ENCODE data around the gene MSL1.

The MSL1 gene

DNA sequence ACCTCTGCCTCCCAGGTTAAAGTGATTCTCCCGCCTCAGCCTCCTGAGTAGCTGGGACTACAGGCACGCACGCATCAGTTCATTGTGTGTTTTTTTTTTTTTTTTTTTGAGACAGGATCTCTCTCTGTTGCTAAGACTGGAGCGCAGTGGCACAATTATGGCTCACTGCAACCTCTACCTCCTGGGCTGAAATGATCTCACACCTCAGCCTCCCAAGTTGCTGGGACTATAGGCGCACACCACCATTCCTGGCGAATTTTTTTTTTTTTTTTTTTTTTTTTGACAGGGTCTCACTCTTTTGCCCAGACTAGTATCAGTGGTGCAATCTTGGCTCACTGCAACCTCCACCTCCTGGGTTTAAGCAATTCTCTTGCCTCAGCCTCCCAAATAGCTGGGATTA, 37.7 kb downstream of the MSL1 start:
- Histone ChIP-seq H3K4me3 (ENCODE audit: low read depth, low read length, poor library complexity, severe bottlenecking) (no peak overlapping the region), H3K9me3 (ENCODE audit: low read length) (no peaks in the 10 kb centered on the region), H3F3A (ENCODE audit: insufficient read depth, low read length) (no peaks in the 10 kb centered on the region), H3K27ac (ENCODE audit: low read depth, low read length, poor library complexity, severe bottlenecking) (no peak overlapping the region), H3K4me2 (ENCODE audit: low read length) (no peak overlapping the region), H3K9ac (ENCODE audit: low read length) (no peak overlapping the region), H3K27me3 (ENCODE audit: insufficient read depth, low read length) (no peaks in the 10 kb centered on the region), H3K79me2 (ENCODE audit: insufficient read depth, low read length) (0 out of 2 replicates have a peak, but pooled peaks cover 4% of the 10 kb centered on the region), H2AFZ (ENCODE audit: low read length) (no peak overlapping the region), H3K9me2 (ENCODE audit: low read depth, low read length) (no peaks in the 10 kb centered on the region), H3K36me3 (ENCODE audit: insufficient read depth, low read length) (peaks cover 63% of the 10 kb centered on the region), H4K20me1 (ENCODE audit: insufficient read depth, low read length) (no peaks in the 10 kb centered on the region), H3K4me1 (ENCODE audit: insufficient read depth, low read length, severe bottlenecking) (no peaks in the 10 kb centered on the region)
- no peak for TF ChIP-seq EZH2 (IDR thresholded peaks at IDR 0.05; ENCODE audit: borderline replicate concordance, low read length)
- TF ChIP-seq, protein P1, sequence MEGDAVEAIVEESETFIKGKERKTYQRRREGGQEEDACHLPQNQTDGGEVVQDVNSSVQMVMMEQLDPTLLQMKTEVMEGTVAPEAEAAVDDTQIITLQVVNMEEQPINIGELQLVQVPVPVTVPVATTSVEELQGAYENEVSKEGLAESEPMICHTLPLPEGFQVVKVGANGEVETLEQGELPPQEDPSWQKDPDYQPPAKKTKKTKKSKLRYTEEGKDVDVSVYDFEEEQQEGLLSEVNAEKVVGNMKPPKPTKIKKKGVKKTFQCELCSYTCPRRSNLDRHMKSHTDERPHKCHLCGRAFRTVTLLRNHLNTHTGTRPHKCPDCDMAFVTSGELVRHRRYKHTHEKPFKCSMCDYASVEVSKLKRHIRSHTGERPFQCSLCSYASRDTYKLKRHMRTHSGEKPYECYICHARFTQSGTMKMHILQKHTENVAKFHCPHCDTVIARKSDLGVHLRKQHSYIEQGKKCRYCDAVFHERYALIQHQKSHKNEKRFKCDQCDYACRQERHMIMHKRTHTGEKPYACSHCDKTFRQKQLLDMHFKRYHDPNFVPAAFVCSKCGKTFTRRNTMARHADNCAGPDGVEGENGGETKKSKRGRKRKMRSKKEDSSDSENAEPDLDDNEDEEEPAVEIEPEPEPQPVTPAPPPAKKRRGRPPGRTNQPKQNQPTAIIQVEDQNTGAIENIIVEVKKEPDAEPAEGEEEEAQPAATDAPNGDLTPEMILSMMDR (IDR thresholded peaks at IDR 0.05; ENCODE audit: low read length): no peak

DNA sequence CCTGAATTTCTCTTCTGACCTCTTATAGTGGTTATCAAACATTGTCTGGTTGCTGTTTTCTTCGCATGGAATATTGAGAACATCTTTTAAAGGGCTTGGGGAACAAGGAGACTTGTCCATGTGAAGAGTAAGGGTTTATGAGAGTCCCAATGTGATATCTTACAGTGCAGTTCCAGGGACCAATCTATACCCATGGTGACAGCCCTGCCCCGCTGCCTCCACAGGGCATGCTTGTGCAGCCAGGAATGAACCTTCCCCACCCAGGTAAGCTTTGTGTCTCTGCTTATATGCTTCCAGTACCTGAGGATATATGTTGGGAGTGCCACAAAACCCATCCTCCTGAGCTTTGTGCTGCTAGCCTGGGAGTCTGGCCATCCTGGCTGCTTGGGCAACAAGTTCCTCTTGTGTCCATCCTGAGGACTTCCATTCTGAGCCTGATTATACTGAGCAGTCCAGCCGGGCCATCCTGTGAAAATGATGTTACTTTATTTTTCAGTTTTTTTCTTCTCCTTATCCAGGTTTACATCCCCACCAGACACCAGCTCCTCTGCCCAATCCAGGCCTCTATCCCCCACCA, 46.0 kb downstream of the MSL1 start:
- no peaks in the 10 kb centered on the region for H3K9me2 ChIP-seq (ENCODE audit: low read depth, low read length)
- H3K9ac ChIP-seq (ENCODE audit: low read length): no peak overlapping the region
- no peak overlapping the region for H3K4me3 ChIP-seq (ENCODE audit: low read depth, low read length, poor library complexity, severe bottlenecking)
- no peaks in the 10 kb centered on the region for H3K79me2 ChIP-seq (ENCODE audit: insufficient read depth, low read length)
- no peaks in the 10 kb centered on the region for H4K20me1 ChIP-seq (ENCODE audit: insufficient read depth, low read length)
- H3K27me3 ChIP-seq (ENCODE audit: insufficient read depth, low read length): no peaks in the 10 kb centered on the region
- peaks cover 87% of the 10 kb centered on the region for H3K36me3 ChIP-seq (ENCODE audit: insufficient read depth, low read length)
- no peaks in the 10 kb centered on the region for H3F3A ChIP-seq (ENCODE audit: insufficient read depth, low read length)
- no peak overlapping the region for H3K27ac ChIP-seq (ENCODE audit: low read depth, low read length, poor library complexity, severe bottlenecking)
- H3K9me3 ChIP-seq (ENCODE audit: low read length): no peaks in the 10 kb centered on the region
- H3K4me1 ChIP-seq (ENCODE audit: insufficient read depth, low read length, severe bottlenecking): no peaks in the 10 kb centered on the region
- no peak overlapping the region for H3K4me2 ChIP-seq (ENCODE audit: low read length)
- no peak overlapping the region for H2AFZ ChIP-seq (ENCODE audit: low read length)
- TF ChIP-seq, protein P1 (IDR thresholded peaks at IDR 0.05; ENCODE audit: low read length): no peak
- TF ChIP-seq EZH2 (IDR thresholded peaks at IDR 0.05; ENCODE audit: borderline replicate concordance, low read length): no peak

DNA sequence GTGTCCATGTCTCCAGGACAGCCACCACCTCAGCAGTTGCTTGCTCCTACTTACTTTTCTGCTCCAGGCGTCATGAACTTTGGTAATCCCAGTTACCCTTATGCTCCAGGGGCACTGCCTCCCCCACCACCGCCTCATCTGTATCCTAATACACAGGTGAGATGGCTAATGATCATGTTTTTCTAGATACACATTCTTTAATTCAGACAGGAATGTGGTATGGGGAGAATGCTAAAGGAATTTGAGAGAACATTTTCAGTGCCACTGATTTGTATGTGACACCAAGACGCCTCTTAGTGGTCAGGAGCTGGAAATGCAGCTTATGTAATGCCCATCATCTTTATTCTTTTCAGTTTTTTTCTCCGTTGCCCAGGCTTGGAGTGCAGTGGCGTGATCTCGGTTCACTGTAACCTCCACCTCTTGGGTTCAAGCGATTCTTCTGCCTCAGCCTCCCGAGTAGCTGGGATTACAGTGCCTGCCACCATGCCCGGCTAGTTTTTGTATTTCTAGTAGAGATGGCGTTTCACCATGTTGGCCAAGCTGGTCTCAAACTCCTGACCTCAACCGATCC, 46.6 kb downstream of the MSL1 start:
- H3F3A ChIP-seq (ENCODE audit: insufficient read depth, low read length): no peaks in the 10 kb centered on the region
- no peak overlapping the region for H3K9ac ChIP-seq (ENCODE audit: low read length)
- no peaks in the 10 kb centered on the region for H3K9me3 ChIP-seq (ENCODE audit: low read length)
- H3K36me3 ChIP-seq (ENCODE audit: insufficient read depth, low read length): peaks cover 87% of the 10 kb centered on the region
- H3K27me3 ChIP-seq (ENCODE audit: insufficient read depth, low read length): no peaks in the 10 kb centered on the region
- no peaks in the 10 kb centered on the region for H3K79me2 ChIP-seq (ENCODE audit: insufficient read depth, low read length)
- TF ChIP-seq, protein P1 (IDR thresholded peaks at IDR 0.05; ENCODE audit: low read length): peak; percentile 78
- TF ChIP-seq EZH2 (IDR thresholded peaks at IDR 0.05; ENCODE audit: borderline replicate concordance, low read length): no peak
- no peaks in the 10 kb centered on the region for H3K9me2 ChIP-seq (ENCODE audit: low read depth, low read length)
- no peak overlapping the region for H3K4me3 ChIP-seq (ENCODE audit: low read depth, low read length, poor library complexity, severe bottlenecking)
- H4K20me1 ChIP-seq (ENCODE audit: insufficient read depth, low read length): no peaks in the 10 kb centered on the region
- H3K4me2 ChIP-seq (ENCODE audit: low read length): no peak overlapping the region
- no peak overlapping the region for H3K27ac ChIP-seq (ENCODE audit: low read depth, low read length, poor library complexity, severe bottlenecking)
- H3K4me1 ChIP-seq (ENCODE audit: insufficient read depth, low read length, severe bottlenecking): no peaks in the 10 kb centered on the region
- H2AFZ ChIP-seq (ENCODE audit: low read length): no peak overlapping the region
